ENCODE data around the gene LRIT2.

The LRIT2 gene

GRCh38 chr10:84204610-84205009 is 20.7 kb downstream of the LRIT2 start:
- no peak for TF ChIP-seq CTCF (conservative IDR thresholded peaks at IDR 0.05; ENCODE audit: low read depth)
- no peak for DNase-seq (ENCODE audit: low spot score)
- no peak overlapping the region for H3K27ac ChIP-seq
- POLR2A ChIA-PET (ENCODE audit: low non-redundant PET): no interaction called here
- CTCF ChIA-PET: interaction anchor here (0.7 to 2.1 kb wide), 4 partner anchors 22 to 63 kb away, joined by 3 to 11 read pairs (median 5); no protein-coding TSS in a partner anchor

GRCh38 chr10:84204122-84204521 is 21.2 kb downstream of the LRIT2 start:
- ChIA-PET POLR2A (ENCODE audit: low non-redundant PET) (no interaction called here), CTCF (interaction anchor here (0.7 to 2.1 kb wide), 3 partner anchors 38 to 62 kb away, joined by 4 to 11 read pairs (median 6); no protein-coding TSS in a partner anchor)
- no peak overlapping the region for H3K27ac ChIP-seq
- no peak for DNase-seq (ENCODE audit: low spot score)
- no peak; the same call in 1 of the 2 replicates for TF ChIP-seq CTCF (conservative IDR thresholded peaks at IDR 0.05; ENCODE audit: low read depth)

- ChIA-PET POLR2A (ENCODE audit: low non-redundant PET) (no interaction called here), CTCF (interaction anchor here (1.4 kb wide), 1 partner anchor 54 kb away, joined by 7 read pairs; no protein-coding TSS in a partner anchor)
- no peak overlapping the region for H3K27ac ChIP-seq
- TF ChIP-seq CTCF (conservative IDR thresholded peaks at IDR 0.05; ENCODE audit: low read depth): no peak
- no peak for DNase-seq (ENCODE audit: low spot score)
Measured at GRCh38 chr10:84202349-84202748, 23.0 kb downstream of the LRIT2 start.

GRCh38 chr10:84201682-84202081 is 23.7 kb downstream of the LRIT2 start:
- TF ChIP-seq CTCF (conservative IDR thresholded peaks at IDR 0.05; ENCODE audit: low read depth): no peak
- no peak for DNase-seq (ENCODE audit: low spot score)
- H3K27ac ChIP-seq: no peak overlapping the region
- ChIA-PET CTCF (no interaction called here), POLR2A (ENCODE audit: low non-redundant PET) (no interaction called here)

- no peak for TF ChIP-seq CTCF (conservative IDR thresholded peaks at IDR 0.05; ENCODE audit: low read depth)
- DNase-seq (ENCODE audit: low spot score): no peak
- CTCF ChIA-PET: no interaction called here
Measured at GRCh38 chr10:84201244-84201606, 24.1 kb downstream of the LRIT2 start.

GRCh38 chr10:84200537-84201243 is 24.7 kb downstream of the LRIT2 start:
- POLR2A ChIA-PET (ENCODE audit: low non-redundant PET): no interaction called here
- CTCF ChIA-PET: no interaction called here
- no peak for TF ChIP-seq CTCF (conservative IDR thresholded peaks at IDR 0.05; ENCODE audit: low read depth)

More at GRCh38 chr10:84201244-84201606, 24.1 kb downstream of the LRIT2 start:
- POLR2A ChIA-PET (ENCODE audit: low non-redundant PET): no interaction called here
- H3K27ac ChIP-seq: no peak overlapping the region

More at GRCh38 chr10:84200537-84201243, 24.7 kb downstream of the LRIT2 start:
- H3K27ac ChIP-seq: no peak overlapping the region
- no peak for DNase-seq (ENCODE audit: low spot score)
